Measurements from ENCODE around the gene FDX1. TPM values are rescaled to one million over a fixed set of nuclear protein-coding genes. Genes with fewer than 3 reads are reported as not detected.
"Not testable (repeated sequence)": the region's sequence is repeated elsewhere in the genome, so short reads cannot be mapped to it uniquely, and the experiment has no call there.

The FDX1 gene
- total RNA-seq, 6 experiments from 2014 or later = 7.3 to 10.3 (median 9.5) TPM

- Mint-ChIP-seq H3K27me3 (ENCODE audit: insufficient read depth) (peaks cover 8% of the 10 kb centered on the region), H3K27ac (no peak overlapping the region), H3K9me3 (0 out of 2 replicates have a peak, but pooled peaks cover 4% of the 10 kb centered on the region), H3K4me3 (no peak overlapping the region), H3K4me1 (ENCODE audit: low read depth) (no peaks in the 10 kb centered on the region), H3K36me3 (ENCODE audit: low read depth) (no peaks in the 10 kb centered on the region)
- no peak for TF ChIP-seq CTCF (IDR thresholded peaks at IDR 0.05)
- DNase-seq = no peak
Measured at GRCh38 chr11:110407315-110407714, 22.4 kb upstream of the FDX1 start.

GRCh38 chr11:110409174-110409573 lies 20.6 kb upstream of the FDX1 start:
- Mint-ChIP-seq H3K36me3 (ENCODE audit: low read depth) (no peaks in the 10 kb centered on the region), H3K27me3 (ENCODE audit: insufficient read depth) (peaks cover 7% of the 10 kb centered on the region), H3K9me3 (0 out of 2 replicates have a peak, but pooled peaks cover 4% of the 10 kb centered on the region), H3K4me3 (no peak overlapping the region), H3K27ac (no peak overlapping the region), H3K4me1 (ENCODE audit: low read depth) (no peaks in the 10 kb centered on the region)
- DNase-seq = no peak
- TF ChIP-seq CTCF (IDR thresholded peaks at IDR 0.05) = no peak

GRCh38 chr11:110410651-110411050 lies 19.1 kb upstream of the FDX1 start:
- H3K36me3 Mint-ChIP-seq (ENCODE audit: low read depth) = no peaks in the 10 kb centered on the region
- no peak overlapping the region for H3K27ac Mint-ChIP-seq
- no peak overlapping the region for H3K4me3 Mint-ChIP-seq
- H3K4me1 Mint-ChIP-seq (ENCODE audit: low read depth) = no peaks in the 10 kb centered on the region
- H3K27me3 Mint-ChIP-seq (ENCODE audit: insufficient read depth) = peaks cover 3% of the 10 kb centered on the region; the same call in 1 of the 2 replicates
- no peak for DNase-seq
- H3K9me3 Mint-ChIP-seq = 0 out of 2 replicates have a peak, but pooled peaks cover 4% of the 10 kb centered on the region
- no peak for TF ChIP-seq CTCF (IDR thresholded peaks at IDR 0.05)

- Mint-ChIP-seq H3K27ac (no peak overlapping the region), H3K4me1 (ENCODE audit: low read depth) (no peaks in the 10 kb centered on the region), H3K36me3 (ENCODE audit: low read depth) (no peaks in the 10 kb centered on the region), H3K27me3 (ENCODE audit: insufficient read depth) (peaks cover 8% of the 10 kb centered on the region), H3K4me3 (no peak overlapping the region), H3K9me3 (no peaks in the 10 kb centered on the region)
- no peak for DNase-seq
- no peak for TF ChIP-seq CTCF (IDR thresholded peaks at IDR 0.05)
Measured at GRCh38 chr11:110415081-110415480, 14.7 kb upstream of the FDX1 start.

DNA sequence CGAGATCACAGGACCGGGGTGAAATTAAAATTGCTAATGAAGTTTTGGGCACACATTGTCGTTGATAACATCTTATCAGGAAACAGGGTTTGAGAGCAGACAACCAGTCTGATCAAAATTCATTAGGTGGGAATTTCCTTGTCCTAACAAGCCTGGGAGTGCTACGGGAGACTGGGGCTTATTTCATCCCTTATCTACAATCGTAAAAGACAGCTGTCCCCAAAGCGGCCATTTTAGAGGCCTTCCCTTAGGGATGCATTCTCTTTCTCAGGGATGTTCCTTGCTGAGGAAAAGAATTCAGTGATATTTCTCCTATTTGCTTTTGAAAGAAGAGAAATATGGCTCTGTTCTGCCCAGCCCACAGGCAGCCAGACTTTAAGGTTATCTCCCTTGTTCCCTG lies 8.1 kb upstream of the FDX1 start:
- H3K36me3 Mint-ChIP-seq (ENCODE audit: low read depth); H3K4me3 Mint-ChIP-seq; H3K9me3 Mint-ChIP-seq; H3K27ac Mint-ChIP-seq; H3K27me3 Mint-ChIP-seq (ENCODE audit: insufficient read depth); DNase-seq: not testable (repeated sequence)
- peaks cover 17% of the 10 kb centered on the region for H3K4me1 Mint-ChIP-seq (ENCODE audit: low read depth)

- no peaks in the 10 kb centered on the region for H3K36me3 Mint-ChIP-seq (ENCODE audit: low read depth)
- TF ChIP-seq CTCF (IDR thresholded peaks at IDR 0.05) = no peak
- H3K27ac Mint-ChIP-seq = no peak overlapping the region
- H3K4me1 Mint-ChIP-seq (ENCODE audit: low read depth) = peaks cover 21% of the 10 kb centered on the region
- peaks cover 9% of the 10 kb centered on the region; the same call in 1 of the 2 replicates for H3K9me3 Mint-ChIP-seq
- H3K4me3 Mint-ChIP-seq = no peak overlapping the region
- no peak for DNase-seq
- H3K27me3 Mint-ChIP-seq (ENCODE audit: insufficient read depth) = peaks cover 3% of the 10 kb centered on the region
Measured at GRCh38 chr11:110422306-110422905, 7.3 kb upstream of the FDX1 start.
